GM21529 (cell line): ENCODE data around the gene SELENOF.

Experiments
- ATAC-seq: cut with Tn5 transposase; IDR thresholded peaks from one replicate; pipeline ENCODE4 v1.9.1; 2021; ENCODE audit not compliant: unreplicated experiment

SELENOF gene

GRCh38 chr1:86860020-86860419, 53.9 kb downstream of the SELENOF start:
- no peak for ATAC-seq

DNA sequence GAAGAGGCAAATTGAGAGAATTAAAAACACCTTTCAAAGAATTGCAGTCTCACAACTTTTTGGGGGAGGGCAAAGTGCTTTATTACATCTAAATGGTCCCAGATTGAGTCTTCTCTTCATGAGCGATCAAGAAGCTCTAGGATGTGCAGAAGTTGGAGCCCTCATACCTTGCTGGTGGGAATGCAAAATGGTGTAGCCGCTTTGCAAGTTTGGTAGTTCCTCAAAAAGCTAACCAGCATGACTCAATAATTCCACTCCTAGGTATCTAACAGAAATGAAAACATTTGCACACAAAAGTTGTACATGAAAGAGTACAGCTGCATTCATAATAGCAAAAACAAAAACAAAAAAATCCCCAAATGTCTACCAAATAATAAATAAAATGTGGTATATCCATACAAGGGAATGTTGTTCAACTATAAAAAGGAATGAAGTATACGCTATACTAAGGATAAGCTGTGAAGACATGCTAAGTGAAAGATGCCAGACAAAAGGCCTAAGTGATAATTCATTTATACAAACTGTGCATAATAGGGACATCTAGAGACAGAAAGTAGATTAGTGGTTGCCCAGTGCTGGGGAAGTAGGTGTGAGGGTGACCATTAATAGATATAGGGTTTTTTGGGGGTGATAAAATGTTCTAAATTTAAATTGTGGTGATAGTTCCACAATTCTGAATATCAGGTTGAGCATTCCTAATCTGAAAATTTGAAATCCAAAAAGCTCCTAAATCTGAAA, 55.2 kb downstream of the SELENOF start:
- no peak for ATAC-seq

DNA sequence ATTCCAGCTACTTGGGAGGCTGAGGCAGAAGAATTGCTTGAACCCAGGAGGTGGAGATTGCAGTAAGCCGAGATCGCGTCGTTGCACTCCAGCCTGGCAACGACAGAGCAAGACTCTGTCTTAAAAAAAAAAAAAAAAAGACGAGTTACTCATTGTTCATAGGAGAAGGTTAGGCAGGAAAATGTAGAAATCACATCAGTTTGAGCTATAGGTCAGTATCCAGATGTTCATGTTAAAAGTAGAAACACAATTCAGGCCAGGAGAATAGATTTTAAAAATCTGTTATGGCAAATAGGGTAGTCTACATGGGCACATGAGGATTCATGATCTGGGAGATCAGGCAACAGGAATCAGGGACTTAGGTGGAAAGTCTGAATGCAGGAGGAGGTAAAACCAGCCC, 57.7 kb downstream of the SELENOF start:
- ATAC-seq: no peak

GRCh38 chr1:86854352-86854751, 59.6 kb downstream of the SELENOF start:
- ATAC-seq: no peak

DNA sequence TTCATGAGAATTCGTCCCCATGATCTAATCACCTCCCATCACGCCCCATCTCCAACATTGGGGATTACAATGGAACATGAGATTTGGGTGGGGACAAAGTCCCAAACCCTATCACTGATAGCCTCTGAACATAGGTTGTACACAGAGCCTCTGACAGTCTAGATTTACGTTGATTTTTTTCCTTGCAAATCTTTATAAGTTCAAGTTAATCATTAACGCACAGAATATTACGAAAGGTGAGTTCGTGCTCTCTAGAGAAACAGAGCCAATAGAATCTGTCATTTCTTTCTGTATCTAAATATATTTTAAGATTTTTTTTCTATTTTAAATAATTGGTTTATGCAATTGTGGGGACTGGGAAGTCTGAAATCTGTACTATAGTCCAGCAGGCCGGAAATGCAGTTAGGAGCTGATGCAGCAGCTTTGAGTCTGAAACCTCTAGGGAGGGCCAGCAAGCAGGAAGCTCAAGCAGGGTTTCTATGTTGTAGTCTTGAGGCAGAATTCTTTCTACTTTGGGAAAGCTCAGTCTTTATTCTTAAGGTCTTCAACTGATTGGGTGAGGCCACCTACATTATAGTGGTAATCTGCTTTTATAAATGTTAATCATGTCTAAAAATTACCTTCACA, 61.0 kb downstream of the SELENOF start:
- ATAC-seq: no peak

DNA sequence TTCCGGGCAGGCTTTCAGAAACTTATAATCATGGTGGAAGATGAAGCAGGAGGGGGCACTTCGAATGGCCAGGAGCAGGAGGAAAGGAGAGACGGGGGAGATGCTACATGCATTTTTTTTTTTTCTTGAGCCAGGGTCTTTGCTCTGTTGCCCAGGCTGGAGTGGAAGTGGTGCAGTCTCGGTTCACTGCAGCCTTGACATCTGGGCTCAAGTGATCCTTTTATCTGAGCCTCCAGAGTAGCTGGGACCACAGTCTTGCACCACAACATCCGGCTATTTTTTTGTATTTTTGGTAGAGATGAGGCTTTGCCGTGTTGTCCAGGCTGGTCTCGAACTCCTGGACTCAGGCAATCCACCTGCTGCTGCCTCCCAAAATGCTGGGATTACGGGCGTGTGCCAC, 61.6 kb downstream of the SELENOF start:
- no peak for ATAC-seq

- no peak for ATAC-seq
Measured at GRCh38 chr1:86849756-86850155, 64.2 kb downstream of the SELENOF start.

DNA sequence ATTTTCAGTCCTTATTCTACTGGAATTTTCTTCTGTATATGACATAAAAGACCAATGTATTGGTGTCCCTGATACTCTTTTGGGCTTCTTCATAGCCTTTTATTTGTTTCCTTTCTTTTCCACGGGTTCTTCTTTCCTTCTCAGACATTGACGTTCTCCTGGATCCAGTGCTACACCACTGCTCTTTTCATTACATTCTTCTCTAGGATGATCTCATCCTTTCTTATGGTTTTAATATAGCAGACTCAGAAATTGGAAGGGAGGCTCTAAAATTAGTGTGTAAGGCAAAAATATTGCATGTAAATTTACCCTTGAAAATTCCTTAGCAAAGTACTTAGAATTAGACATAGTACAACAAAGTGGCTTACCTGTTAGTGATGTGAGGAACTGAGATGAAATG, 65.3 kb downstream of the SELENOF start:
- no peak for ATAC-seq

DNA sequence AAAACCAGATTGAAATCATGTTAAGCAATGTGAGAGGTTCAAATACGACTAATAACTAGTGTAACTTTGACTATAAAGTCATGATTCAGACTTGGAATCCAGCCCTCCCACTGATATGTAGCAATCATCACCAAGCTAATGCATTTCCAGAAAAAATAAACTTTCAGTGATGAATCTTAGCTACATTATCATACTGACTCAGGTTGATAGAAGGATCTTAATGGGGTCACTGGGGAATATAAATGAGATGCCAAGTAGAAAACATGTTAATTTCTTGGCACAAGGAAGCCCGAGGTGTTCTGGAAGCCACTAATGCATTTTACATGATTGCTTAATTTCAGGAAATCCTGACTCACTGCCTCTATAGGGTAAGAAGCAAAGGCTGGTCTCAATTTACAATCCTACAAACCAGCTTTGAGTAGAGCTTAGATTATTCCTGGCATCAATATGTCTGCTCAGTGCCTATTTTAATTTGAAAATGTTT, 67.7 kb downstream of the SELENOF start:
- no peak for ATAC-seq

GRCh38 chr1:86845514-86845913, 68.4 kb downstream of the SELENOF start:
- ATAC-seq: no peak

GRCh38 chr1:86841116-86841515, 72.8 kb downstream of the SELENOF start:
- ATAC-seq: no peak

GRCh38 chr1:86833461-86834215, 80.3 kb downstream of the SELENOF start:
- ATAC-seq: peak; percentile 93

DNA sequence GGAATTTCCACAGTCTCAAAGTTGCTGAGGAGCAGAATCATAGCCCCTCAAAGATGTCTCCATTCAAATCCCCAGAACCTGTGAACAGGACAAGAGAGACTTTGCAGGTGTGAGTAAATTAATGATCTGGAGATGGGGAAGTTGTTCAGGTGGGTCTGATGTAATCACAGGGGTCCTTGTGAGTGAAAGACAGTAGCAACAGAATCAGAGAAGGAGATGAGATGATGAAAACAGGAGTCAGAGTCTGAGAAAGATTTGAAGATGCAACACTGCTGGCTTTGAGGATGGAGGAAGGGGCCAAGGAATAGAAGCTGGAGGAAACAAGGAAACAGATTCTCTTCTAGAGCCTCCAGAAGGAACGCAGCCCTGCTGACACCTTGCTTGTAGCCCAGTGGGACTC, 81.5 kb downstream of the SELENOF start:
- ATAC-seq: no peak

GRCh38 chr1:86829321-86829720, 84.6 kb downstream of the SELENOF start:
- no peak for ATAC-seq

GRCh38 chr1:86828024-86828423, 85.9 kb downstream of the SELENOF start:
- no peak for ATAC-seq

DNA sequence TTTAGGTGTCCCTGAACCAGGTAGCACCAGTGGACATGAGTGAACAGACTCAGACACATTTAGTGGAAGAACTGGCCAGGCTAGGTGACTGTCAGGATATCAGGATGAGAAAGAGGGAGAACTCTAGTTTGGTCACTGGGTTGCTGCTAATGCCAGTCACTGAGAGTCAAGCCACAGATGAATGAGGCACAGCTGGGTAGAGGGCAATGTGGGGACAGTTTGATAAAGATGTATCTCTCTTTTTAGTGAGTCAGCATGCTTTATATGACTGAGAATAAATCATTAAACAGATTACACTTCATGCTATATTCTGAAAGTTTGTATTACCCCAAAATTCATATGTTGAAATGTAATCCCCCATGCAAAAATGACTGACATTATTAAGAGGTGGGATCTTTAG, 87.1 kb downstream of the SELENOF start:
- ATAC-seq: no peak

GRCh38 chr1:86825319-86825718, 88.6 kb downstream of the SELENOF start:
- no peak for ATAC-seq

DNA sequence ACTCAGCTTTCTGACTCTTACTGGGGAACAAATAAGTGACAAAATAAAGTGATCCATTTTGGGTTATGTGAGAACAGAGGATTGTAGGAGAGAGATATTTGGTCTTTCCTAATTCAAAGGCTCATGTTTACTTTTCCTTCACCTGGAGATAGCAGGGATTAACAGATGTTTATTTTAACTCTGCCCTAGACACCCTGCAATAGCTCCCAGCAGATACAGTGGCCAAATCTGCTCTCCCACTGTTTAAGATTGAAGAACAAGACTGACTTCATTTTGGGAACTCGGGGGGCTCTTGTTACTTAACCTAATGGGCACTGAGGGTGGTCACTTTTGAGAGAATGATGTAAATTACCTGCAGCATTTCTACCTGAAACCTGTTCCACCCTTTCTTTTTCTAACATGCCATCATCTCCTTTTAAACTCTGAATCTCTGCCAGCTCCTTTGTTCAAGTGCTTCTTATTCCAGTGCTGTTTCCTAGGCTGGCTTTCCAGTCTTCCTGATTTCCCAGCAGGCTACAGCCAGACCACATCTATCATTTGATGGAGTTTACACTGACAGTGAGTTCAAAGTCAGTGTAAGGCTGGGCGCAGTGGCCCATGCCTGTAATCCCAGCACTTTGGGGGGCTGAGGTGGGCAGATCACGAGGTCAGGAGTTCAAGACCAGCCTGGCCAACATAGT, 90.0 kb downstream of the SELENOF start:
- ATAC-seq: no peak

- ATAC-seq: no peak
Measured at GRCh38 chr1:86823386-86823785, 90.5 kb downstream of the SELENOF start.

DNA sequence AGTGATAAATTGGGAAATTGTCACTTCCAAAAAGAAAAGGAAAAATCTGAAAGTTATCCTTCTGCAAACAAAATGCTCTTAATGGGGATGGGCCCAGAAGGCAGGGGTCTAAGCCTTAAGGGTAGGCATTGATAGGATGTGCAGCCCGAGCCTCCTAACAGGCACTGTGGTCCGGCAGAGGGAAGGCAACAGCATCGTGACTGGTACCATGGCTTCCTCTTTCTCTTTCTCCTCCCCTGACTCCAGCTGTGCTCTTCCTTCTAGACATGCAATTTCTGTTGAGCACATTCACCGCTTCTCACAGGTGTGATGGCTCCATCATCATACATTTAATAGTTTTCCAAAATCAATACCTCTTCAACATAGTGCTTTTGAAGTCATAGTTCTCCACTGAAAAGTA, 91.5 kb downstream of the SELENOF start:
- ATAC-seq: no peak

GRCh38 chr1:86821956-86822355, 92.0 kb downstream of the SELENOF start:
- no peak for ATAC-seq
